Tibial artery (tissue), 4 donors: ENCODE measurements around the gene ETV6.

Experiments
- DNase-seq, 2 donors: peaks; one replicate each; pipeline ENCODE4 v3.0.0-alpha.2; 2019
- H3K27ac ChIP-seq, 2 donors: fragments of 200-600 bp; sonication (generic) in 1 of 2; 1 replicate in 1 of 2; 2 replicates in 1 of 2; pipeline ENCODE4 v1.5.1; 2018 to 2019; ENCODE audit warnings: mild to moderate bottlenecking in 1 of 2
- H3K27me3 ChIP-seq, 2 donors: fragments of 200-600 bp; sonication (generic) in 1 of 2; one replicate each; pipeline versions ENCODE4 v1.5.1 to v1.6.0; 2016 to 2019
- H3K36me3 ChIP-seq, 3 donors: fragments of 200-600 bp; sonication (generic) in 2 of 3; one replicate each; pipeline ENCODE4 v1.5.1; 2016 to 2019; ENCODE audit warnings: mild to moderate bottlenecking in 2 of 3
- H3K4me1 ChIP-seq, 4 donors: fragments of 200-600 bp; sonication (generic) in 2 of 4; 1 replicate in 3 of 4; 2 replicates in 1 of 4; pipeline ENCODE4 v1.5.1; 2016 to 2019
- H3K4me3 ChIP-seq, 2 donors: fragments of 200-600 bp; sonication (generic) in 1 of 2; 1 replicate in 1 of 2; 2 replicates in 1 of 2; pipeline ENCODE4 v1.5.1; 2018 to 2019; ENCODE audit warnings: mild to moderate bottlenecking in 2 of 2
- H3K9me3 ChIP-seq, 3 donors: fragments of 200-600 bp; sonication (generic) in 1 of 3; one replicate each; pipeline ENCODE4 v1.5.1; 2016 to 2019
- CTCF ChIP-seq, 2 experiments: fragments of 200-600 bp in 1 of 2; fragments of 450-650 bp in 1 of 2; IDR thresholded peaks; one replicate each; pipeline ENCODE4 v1.5.1; 2017 to 2019; ENCODE audit warnings: antibody characterized with exemption in 2 of 2, mild to moderate bottlenecking in 1 of 2, moderate library complexity in 1 of 2
- intact Hi-C: fragments of 100-400 bp; cut with DNase I; formaldehyde crosslinking; loops from one replicate; pipeline ENCODE4 v1.15.0; 2023; ENCODE audit warnings: low total_unique reads

The ETV6 gene

GRCh38 chr12:11885261-11886038 lies 236.0 kb downstream of the ETV6 start:
- Histone ChIP-seq H3K27ac (peak overlapping the region; percentile 9 to 56), H3K9me3 (no peaks in the 10 kb centered on the region), H3K4me3 (no peak overlapping the region), H3K36me3 (peaks cover 26 to 50% (median 33%) of the 10 kb centered on the region in 3 donors), H3K27me3 (no peaks in the 10 kb centered on the region), H3K4me1 (peaks cover 0 to 43% (median 21%) of the 10 kb centered on the region in 4 donors)
- intact Hi-C loops = loop anchor here (10.0 kb wide), 1 partner anchor 241 kb away; the partner anchor contains the start of gene ETV6
- no peak for TF ChIP-seq CTCF (IDR thresholded peaks at IDR 0.05)
- DNase-seq = no peak

- Histone ChIP-seq H3K4me1 (peaks cover under 1 to 47% (median 24%) of the 10 kb centered on the region in 4 donors), H3K27me3 (no peaks in the 10 kb centered on the region), H3K27ac (peak overlapping the region in 1 of 2 donors; percentile 56), H3K4me3 (no peak overlapping the region), H3K9me3 (no peaks in the 10 kb centered on the region), H3K36me3 (peaks cover 31 to 50% (median 39%) of the 10 kb centered on the region in 3 donors)
- TF ChIP-seq CTCF (IDR thresholded peaks at IDR 0.05) = no peak
- no peak for DNase-seq
- intact Hi-C loops = loop anchor here (10.0 kb wide), 1 partner anchor 242 kb away; the partner anchor contains the start of gene ETV6
Observed at GRCh38 chr12:11886339-11886738, 236.9 kb downstream of the ETV6 start.

- Histone ChIP-seq H3K36me3 (peaks cover 36 to 50% (median 44%) of the 10 kb centered on the region in 3 donors), H3K4me1 (peaks cover 12 to 49% (median 33%) of the 10 kb centered on the region in 4 donors), H3K9me3 (no peaks in the 10 kb centered on the region), H3K27ac (no peak overlapping the region), H3K27me3 (no peaks in the 10 kb centered on the region), H3K4me3 (no peak overlapping the region)
- DNase-seq = no peak
- TF ChIP-seq CTCF (IDR thresholded peaks at IDR 0.05) = no peak
- intact Hi-C loops = loop anchor here (10.0 kb wide), 1 partner anchor 243 kb away; the partner anchor contains the start of gene ETV6
Observed at GRCh38 chr12:11888029-11888428, 238.6 kb downstream of the ETV6 start.

- intact Hi-C loops = no loop called here
- Histone ChIP-seq H3K4me1 (peaks cover 4 to 30% (median 22%) of the 10 kb centered on the region in 4 donors), H3K4me3 (no peak overlapping the region), H3K27ac (peak overlapping the region; percentile 36 to 62), H3K9me3 (no peaks in the 10 kb centered on the region), H3K36me3 (peaks cover 29 to 46% (median 44%) of the 10 kb centered on the region in 3 donors), H3K27me3 (no peaks in the 10 kb centered on the region)
- no peak for DNase-seq
- TF ChIP-seq CTCF (IDR thresholded peaks at IDR 0.05) = no peak
Observed at GRCh38 chr12:11891346-11891745, 241.9 kb downstream of the ETV6 start.

- intact Hi-C loops = no loop called here
- Histone ChIP-seq H3K27ac (peak overlapping the region; percentile 45 to 62), H3K27me3 (no peaks in the 10 kb centered on the region), H3K9me3 (no peaks in the 10 kb centered on the region), H3K36me3 (peaks cover 23 to 42% (median 39%) of the 10 kb centered on the region in 3 donors), H3K4me3 (no peak overlapping the region), H3K4me1 (peaks cover 4 to 30% (median 22%) of the 10 kb centered on the region in 4 donors)
- peak; percentile 63 to 72 for DNase-seq
- peak in 1 of 2 experiments; percentile 16 for TF ChIP-seq CTCF (IDR thresholded peaks at IDR 0.05)
Observed at GRCh38 chr12:11891754-11892386, 242.4 kb downstream of the ETV6 start.
